ENCODE results near the gene KRT38. TPM values are rescaled to one million over a fixed set of nuclear protein-coding genes. Genes with fewer than 3 reads are reported as not detected.

Gene KRT38
- total RNA-seq, 1 experiment from 2014 or later, result not detected

GRCh38 chr17:41483531-41483930 is 42.7 kb upstream of the KRT38 start:
- no peak for DNase-seq
- Histone ChIP-seq H3K27me3 (replicated peaks; ENCODE audit: control insufficient read depth, insufficient read depth, low read length) (no peaks in the 10 kb centered on the region), H3K9me3 (no peaks in the 10 kb centered on the region), H3K36me3 (ENCODE audit: control insufficient read depth, insufficient read depth, low read length) (no peaks in the 10 kb centered on the region), H3K4me1 (peaks cover 16% of the 10 kb centered on the region), H3K4me3 (ENCODE audit: low read depth, low read length) (no peak overlapping the region)
- ChIA-PET CTCF (interaction anchor here (1.5 kb wide), 1 partner anchor 183 kb away, joined by 4 read pairs; no protein-coding TSS in a partner anchor), POLR2A (no interaction called here)
- BruUV-seq (replicated peaks), result no TSS peak
- H3K4me1 Mint-ChIP-seq (ENCODE audit: low read depth, unreplicated experiment), result peaks cover 11% of the 10 kb centered on the region
- no peak overlapping the region for H3K27ac Mint-ChIP-seq (ENCODE audit: unreplicated experiment)
- no peak for TF ChIP-seq CTCF (IDR thresholded peaks at IDR 0.05; ENCODE audit: insufficient read depth in 1 of 2, low read depth in 1 of 2, low read length in 1 of 2, severe bottlenecking in 1 of 2, unreplicated experiment in 1 of 2)
- intact Hi-C loops (cut with micrococcal nuclease; ENCODE audit: unreplicated experiment), result loop anchor here (5.0 kb wide), 1 partner anchor 66 kb away; no protein-coding TSS in a partner anchor
- no peak overlapping the region for H3K4me3 Mint-ChIP-seq (ENCODE audit: unreplicated experiment)
- H3K27me3 Mint-ChIP-seq (ENCODE audit: insufficient read depth, unreplicated experiment), result no peaks in the 10 kb centered on the region
- H3K9me3 Mint-ChIP-seq (ENCODE audit: unreplicated experiment), result no peaks in the 10 kb centered on the region
- H3K36me3 Mint-ChIP-seq (ENCODE audit: insufficient read depth, unreplicated experiment), result no peaks in the 10 kb centered on the region

GRCh38 chr17:41481036-41481435 is 40.3 kb upstream of the KRT38 start, which contains the start of gene KRT35:
Gene KRT35 (minus strand): TSS chr17:41481151. CDS start chr17:41481097, 54 bp downstream.
- Histone ChIP-seq H3K36me3 (ENCODE audit: control insufficient read depth, insufficient read depth, low read length) (no peaks in the 10 kb centered on the region), H3K27me3 (replicated peaks; ENCODE audit: control insufficient read depth, insufficient read depth, low read length) (no peaks in the 10 kb centered on the region), H3K4me1 (peaks cover 16% of the 10 kb centered on the region), H3K4me3 (ENCODE audit: low read depth, low read length) (no peak within 1 kb of the TSS), H3K9me3 (no peaks in the 10 kb centered on the region)
- H3K9me3 Mint-ChIP-seq (ENCODE audit: unreplicated experiment), result no peaks in the 10 kb centered on the region
- no peaks in the 10 kb centered on the region for H3K27me3 Mint-ChIP-seq (ENCODE audit: insufficient read depth, unreplicated experiment)
- H3K36me3 Mint-ChIP-seq (ENCODE audit: insufficient read depth, unreplicated experiment), result no peaks in the 10 kb centered on the region
- DNase-seq, result no peak
- H3K4me3 Mint-ChIP-seq (ENCODE audit: unreplicated experiment), result no peak within 1 kb of the TSS
- TF ChIP-seq CTCF (IDR thresholded peaks at IDR 0.05; ENCODE audit: insufficient read depth in 1 of 2, low read depth in 1 of 2, low read length in 1 of 2, severe bottlenecking in 1 of 2, unreplicated experiment in 1 of 2), result no peak
- BruUV-seq (replicated peaks), result no TSS peak
- peaks cover 11% of the 10 kb centered on the region for H3K4me1 Mint-ChIP-seq (ENCODE audit: low read depth, unreplicated experiment)
- POLR2A ChIA-PET, result no interaction called here
- CTCF ChIA-PET, result interaction anchor here (0.7 kb wide), 1 partner anchor 579 kb away, joined by 3 read pairs; no protein-coding TSS in a partner anchor
- no peak within 1 kb of the TSS for H3K27ac Mint-ChIP-seq (ENCODE audit: unreplicated experiment)
- intact Hi-C loops (cut with micrococcal nuclease; ENCODE audit: unreplicated experiment), result loop anchor here (5.0 kb wide), 1 partner anchor 64 kb away; no protein-coding TSS in a partner anchor

- Histone ChIP-seq H3K36me3 (ENCODE audit: control insufficient read depth, insufficient read depth, low read length) (no peaks in the 10 kb centered on the region), H3K27me3 (replicated peaks; ENCODE audit: control insufficient read depth, insufficient read depth, low read length) (no peaks in the 10 kb centered on the region), H3K4me1 (peaks cover 16% of the 10 kb centered on the region), H3K9me3 (no peaks in the 10 kb centered on the region), H3K4me3 (ENCODE audit: low read depth, low read length) (no peak overlapping the region)
- no peak for TF ChIP-seq CTCF (IDR thresholded peaks at IDR 0.05; ENCODE audit: insufficient read depth in 1 of 2, low read depth in 1 of 2, low read length in 1 of 2, severe bottlenecking in 1 of 2, unreplicated experiment in 1 of 2)
- Mint-ChIP-seq H3K4me3 (ENCODE audit: unreplicated experiment) (no peak overlapping the region), H3K36me3 (ENCODE audit: insufficient read depth, unreplicated experiment) (no peaks in the 10 kb centered on the region), H3K9me3 (ENCODE audit: unreplicated experiment) (no peaks in the 10 kb centered on the region), H3K4me1 (ENCODE audit: low read depth, unreplicated experiment) (peaks cover 11% of the 10 kb centered on the region), H3K27ac (ENCODE audit: unreplicated experiment) (no peak overlapping the region), H3K27me3 (ENCODE audit: insufficient read depth, unreplicated experiment) (no peaks in the 10 kb centered on the region)
- DNase-seq, result no peak
- no TSS peak for BruUV-seq (replicated peaks)
- ChIA-PET POLR2A (no interaction called here), CTCF (interaction anchor here (0.7 to 1.8 kb wide), 2 partner anchors 63 to 578 kb away, joined by 3 to 4 read pairs; no protein-coding TSS in a partner anchor)
- intact Hi-C loops (cut with micrococcal nuclease; ENCODE audit: unreplicated experiment), result loop anchor here (5.0 kb wide), 1 partner anchor 63 kb away; no protein-coding TSS in a partner anchor
These were observed 39.8 kb upstream of the KRT38 start for GRCh38 chr17:41480581-41480980.
